ENCODE results near the gene MTMR2.

The MTMR2 gene

DNA sequence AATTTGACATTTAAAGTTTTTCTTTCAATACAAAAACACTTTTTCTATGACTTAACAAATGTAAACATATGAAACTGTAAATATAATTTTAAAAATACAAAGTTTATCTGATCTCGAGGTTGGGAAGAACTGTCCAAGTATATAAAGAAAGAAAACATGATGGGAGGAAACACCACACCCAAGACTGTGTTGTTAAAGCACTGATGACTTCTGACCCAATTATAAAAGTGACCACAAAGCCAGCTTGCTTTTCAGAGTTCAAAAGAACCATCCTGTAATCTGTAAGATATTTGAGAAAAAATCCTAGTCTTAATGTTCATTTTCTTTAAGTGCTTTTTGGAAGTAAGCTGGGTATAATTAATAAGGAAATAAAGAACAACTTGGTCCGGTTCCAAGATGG lies 118.0 kb downstream of the MTMR2 start:
- DNase-seq: no peak

GRCh38 chr11:95803973-95804372 lies 119.9 kb downstream of the MTMR2 start:
- DNase-seq: no peak

DNA sequence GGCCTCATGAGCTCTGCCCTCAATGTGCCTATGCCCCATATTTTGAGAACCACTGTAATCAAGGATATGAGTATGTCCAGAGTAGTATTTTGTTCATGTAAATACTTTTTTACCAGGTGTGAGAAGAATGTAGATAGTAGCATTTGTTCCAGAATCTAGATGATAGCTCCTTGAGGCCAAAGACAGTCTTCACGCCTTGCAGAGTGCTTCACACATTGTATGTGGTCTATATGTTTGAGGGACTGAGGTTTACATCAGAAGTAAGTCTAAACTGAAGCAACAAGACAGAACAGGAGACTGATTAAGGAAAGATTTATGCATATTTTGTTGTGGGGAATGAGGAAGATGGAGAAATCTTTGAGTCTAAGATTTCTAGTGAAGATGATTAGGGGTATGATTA lies 121.1 kb downstream of the MTMR2 start:
- DNase-seq: no peak

GRCh38 chr11:95800438-95800837 lies 123.5 kb downstream of the MTMR2 start:
- no peak for DNase-seq

DNA sequence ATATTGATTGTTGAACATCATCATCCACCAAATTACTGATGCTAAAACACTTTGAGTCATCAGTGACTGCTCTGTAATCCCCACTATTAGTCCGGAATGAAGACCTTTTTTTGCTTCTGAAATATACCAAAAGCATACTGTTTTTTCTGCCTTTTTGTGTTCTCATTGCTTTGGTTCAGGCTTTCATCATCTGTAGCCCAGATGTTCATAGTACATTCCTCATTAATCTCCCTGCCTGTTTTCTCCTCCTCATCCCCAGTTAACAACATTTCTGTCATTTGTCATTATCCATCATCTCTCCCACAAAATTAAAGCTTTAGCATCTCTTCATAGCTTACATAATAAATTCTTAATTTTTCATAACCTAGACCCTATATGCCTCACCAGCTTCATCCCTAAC lies 124.4 kb downstream of the MTMR2 start:
- no peak for DNase-seq

DNA sequence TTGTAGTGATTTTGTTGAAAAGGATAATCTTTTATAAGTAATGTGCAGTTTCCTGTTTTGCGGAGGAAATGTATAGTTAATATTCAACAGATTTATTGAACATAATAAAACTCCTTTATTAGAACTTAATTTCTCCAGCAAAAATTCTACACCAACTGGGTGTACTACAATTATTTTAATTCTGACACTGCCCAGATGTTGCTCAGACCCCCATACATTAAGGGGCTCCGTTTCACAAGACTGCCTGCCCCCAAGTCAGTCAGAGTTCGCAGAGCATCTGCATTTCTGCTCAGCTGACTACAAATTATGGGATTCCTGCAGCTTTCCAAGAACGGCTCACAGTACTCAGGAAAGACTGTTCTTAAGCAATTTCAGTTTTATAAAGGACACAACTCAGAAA lies 127.4 kb downstream of the MTMR2 start:
- DNase-seq: no peak

DNA sequence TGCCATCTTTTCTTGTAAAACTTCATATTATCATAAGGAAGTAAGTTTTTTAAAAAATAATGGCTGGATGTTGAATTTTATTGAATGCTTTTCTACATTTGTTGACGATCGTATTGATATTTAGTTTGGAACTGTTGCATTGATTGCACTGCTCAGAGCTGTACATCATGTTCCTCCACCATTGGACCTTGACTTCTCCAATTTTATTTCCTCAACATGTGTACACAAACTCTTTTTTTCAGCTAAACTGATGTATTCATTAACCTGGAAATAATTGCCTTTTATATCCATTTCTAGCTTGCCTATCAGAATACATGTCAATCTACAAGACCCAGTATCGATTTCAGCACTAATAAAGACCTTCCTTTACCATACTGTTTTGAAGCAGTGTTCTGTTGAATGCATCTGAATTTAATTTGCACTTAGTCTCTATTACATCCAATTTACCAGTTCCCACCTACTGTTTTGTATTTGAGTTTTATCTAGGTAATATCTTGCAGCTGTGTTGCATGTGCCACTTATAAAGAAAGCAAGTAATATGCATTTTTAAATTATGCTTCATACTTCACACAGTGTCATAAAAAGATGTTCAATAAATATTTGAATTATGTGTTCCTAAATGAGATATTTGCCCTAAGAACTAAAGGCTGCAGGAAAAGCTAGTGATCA lies 128.1 kb downstream of the MTMR2 start:
- no peak for DNase-seq

- DNase-seq: no peak
Observed at GRCh38 chr11:95794086-95794485, 129.8 kb downstream of the MTMR2 start.

GRCh38 chr11:95793116-95793515 lies 130.8 kb downstream of the MTMR2 start:
- DNase-seq: no peak

DNA sequence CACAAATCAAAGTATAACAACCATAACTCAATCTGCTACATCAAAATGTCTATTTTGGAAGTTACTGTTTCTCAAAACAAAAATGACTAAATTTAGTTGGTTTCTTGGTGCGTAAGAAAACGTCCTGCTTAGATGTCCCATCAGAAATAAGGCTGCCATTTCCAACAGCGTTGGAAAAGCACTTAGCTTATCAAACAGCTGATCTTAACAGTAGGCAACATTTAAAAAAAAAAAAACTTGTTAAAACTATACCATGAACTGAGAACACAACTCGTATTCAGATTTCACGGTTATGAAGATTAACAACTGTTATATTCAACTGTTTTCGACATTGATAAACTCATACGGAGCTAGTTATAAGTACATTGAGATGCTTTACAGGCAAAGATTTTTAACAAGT lies 131.2 kb downstream of the MTMR2 start:
- DNase-seq: no peak

GRCh38 chr11:95792200-95792599 lies 131.7 kb downstream of the MTMR2 start:
- no peak for DNase-seq

DNA sequence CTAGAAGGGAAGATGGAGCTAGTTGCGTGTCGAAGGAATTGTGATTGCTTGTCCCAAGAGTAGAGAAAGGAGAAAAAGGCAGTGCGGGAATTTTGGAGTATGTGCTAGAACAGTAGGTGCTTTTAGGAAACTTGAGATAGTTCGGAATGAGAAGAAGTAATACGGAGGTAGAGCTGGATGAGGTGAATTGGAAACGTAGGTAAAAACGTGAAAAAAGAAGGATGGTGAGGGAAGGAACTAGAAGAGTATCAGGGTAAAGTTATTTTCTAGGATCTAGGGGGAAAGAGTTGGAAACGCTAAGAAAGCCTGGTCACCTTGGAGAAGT lies 132.2 kb downstream of the MTMR2 start:
- no peak for DNase-seq

DNA sequence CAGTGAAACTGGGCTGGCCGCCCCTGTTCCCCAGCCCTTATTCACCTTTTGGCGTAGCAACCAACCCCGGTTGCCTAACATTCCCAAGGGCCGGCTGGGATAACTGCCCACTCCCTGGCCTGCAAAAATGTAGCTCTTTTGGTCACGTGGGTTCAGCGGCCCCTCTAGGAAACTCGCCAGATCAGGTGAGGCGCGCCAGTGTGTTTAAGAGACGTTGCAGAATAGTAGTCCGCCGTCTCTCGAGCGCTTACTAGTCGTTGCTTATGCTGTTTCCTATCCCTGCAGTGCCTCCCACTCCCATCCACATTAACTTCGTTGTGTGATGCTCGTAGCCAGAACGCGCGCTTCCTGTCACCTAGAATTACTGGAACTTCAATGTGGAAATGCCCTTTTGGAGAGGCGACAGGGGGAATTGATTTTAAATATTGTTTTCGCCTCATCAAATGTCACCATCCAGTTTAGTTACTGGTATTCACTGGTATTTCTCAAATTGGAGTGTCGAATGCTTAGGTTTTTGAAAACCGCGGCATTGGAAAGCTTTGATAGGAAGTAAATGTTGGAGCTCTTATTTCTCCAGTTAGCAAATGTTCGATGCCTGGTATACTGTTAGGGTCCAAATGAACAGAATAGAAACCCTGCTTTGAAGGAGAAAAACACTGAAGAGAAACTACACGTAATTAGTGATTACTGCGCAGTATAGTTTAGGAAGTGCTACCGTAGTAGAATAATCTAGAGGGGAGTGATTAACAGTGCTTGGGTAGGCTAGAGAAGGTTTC lies 132.8 kb downstream of the MTMR2 start:
- peak; percentile 80 for DNase-seq

- DNase-seq: peak; percentile 98
Observed at GRCh38 chr11:95790123-95790932, 133.6 kb downstream of the MTMR2 start, which contains the start of gene CEP57. CEP57 (plus strand) TSS chr11:95790498; CDS start chr11:95790699, 201 bp downstream.

DNA sequence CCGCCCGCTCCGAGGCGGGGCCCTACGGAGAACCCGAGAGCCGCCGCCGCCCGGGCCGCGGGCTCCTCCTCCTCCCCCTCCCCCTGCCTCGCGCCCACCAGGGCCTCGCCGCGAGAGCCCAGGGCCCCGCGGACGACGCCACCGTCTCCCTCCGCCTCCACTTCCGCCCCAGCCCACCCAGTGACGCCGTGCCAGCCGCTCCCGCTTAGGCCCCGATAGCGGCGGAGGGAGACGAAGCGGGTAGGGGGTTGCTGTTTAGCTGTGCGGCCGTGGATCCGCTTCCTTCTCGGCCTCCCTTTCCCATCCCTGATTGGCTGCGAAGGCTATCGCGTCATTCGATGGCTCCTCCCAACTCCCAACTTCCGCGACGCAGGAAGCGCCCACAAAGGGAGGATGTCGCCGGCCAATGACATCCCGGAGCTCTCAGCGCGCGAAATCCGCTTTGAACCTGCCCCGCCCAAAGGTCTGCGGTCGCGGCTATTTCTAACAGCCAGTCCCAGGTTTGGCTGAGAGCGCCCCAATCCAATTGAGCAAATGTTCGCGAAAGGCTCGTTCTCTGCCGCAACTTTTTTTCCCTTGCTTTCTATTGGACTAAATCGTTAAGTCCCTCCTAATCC lies 134.3 kb downstream of the MTMR2 start, which contains the start of gene FAM76B:
Gene FAM76B (minus strand): TSS at position 277 of the 617 bp plus-strand sequence. CDS start 304 bp downstream, outside the sequence.
- DNase-seq: peak; percentile 99

DNA sequence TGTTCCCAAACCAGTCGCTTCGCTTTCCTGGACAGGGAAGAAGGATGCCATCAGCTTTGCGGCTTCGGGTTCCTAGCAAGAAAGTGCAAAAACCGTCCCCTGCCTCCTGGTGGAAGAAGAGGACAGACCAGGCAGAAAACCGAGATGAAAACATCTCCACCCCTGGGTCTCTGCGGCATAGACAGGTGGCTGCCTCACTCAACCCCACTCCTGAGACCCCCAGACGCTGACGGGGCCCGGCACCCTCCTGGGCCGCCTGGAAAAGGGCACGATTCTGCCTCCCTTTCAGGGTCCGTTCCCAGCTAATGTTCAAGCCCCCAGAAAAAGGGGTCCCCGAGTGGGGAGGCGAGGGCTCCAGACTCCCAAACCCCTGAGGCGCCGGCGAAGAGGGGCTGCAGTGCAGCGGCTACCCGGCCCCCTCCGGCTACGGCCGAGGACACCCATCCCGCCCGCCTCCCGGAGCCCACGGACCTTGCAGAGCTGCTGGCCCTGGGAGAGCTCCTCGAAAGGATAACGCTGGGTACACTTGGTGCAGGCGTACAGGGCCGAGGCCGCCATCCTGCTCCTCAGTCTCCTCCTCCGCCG lies 134.9 kb downstream of the MTMR2 start:
- peak; percentile 52 for DNase-seq

All from NCI-H82 (cell line).